K562 (cell line): ENCODE results near the gene CDC6. TPM values are rescaled to one million over a fixed set of nuclear protein-coding genes. Genes with fewer than 3 reads are reported as not detected.

ENCODE experiments used
- HNRNPK ChIP-seq: fragments of 200-400 bp; formaldehyde crosslinking; IDR thresholded peaks from one replicate; pipeline ENCODE4 v1.6.1; 2018; ENCODE audit warnings: mild to moderate bottlenecking, low read depth, low read length; ENCODE audit not compliant: poor library complexity, severe bottlenecking
- NR4A1 ChIP-seq, 2 experiments: fragments of 250-450 bp in 1 of 2; fragments of 450-650 bp in 1 of 2; sonication (Bioruptor Pico) in 1 of 2; IDR thresholded peaks; 2 replicates each; pipeline versions ENCODE4 v1.4.0 to v1.6.1; 2016 to 2020; ENCODE audit warnings: mild to moderate bottlenecking in 2 of 2, missing compliant biosample characterization in 1 of 2, missing genetic modification characterization in 1 of 2, moderate library complexity in 1 of 2
- POLR2G ChIP-seq: fragments of 200-400 bp; formaldehyde crosslinking; IDR thresholded peaks from 2 replicates; pipeline ENCODE4 v1.6.1; 2017; ENCODE audit warnings: low read depth, mild to moderate bottlenecking, antibody characterized with exemption, low read length, moderate library complexity
- ZNF232 ChIP-seq: sonication (generic); formaldehyde crosslinking; IDR thresholded peaks from 2 replicates; pipeline ENCODE4 v1.8.0; 2022; ENCODE audit warnings: mild to moderate bottlenecking, missing genetic modification reagents
- ZNF589 ChIP-seq: fragments of 200-800 bp; sonication (Bioruptor generic); IDR thresholded peaks from 2 replicates; pipeline ENCODE4 v1.6.1; 2016; ENCODE audit warnings: low read depth, missing genetic modification characterization, missing compliant biosample characterization
- polyA plus RNA-seq, 8 experiments: library from polyadenylated mRNA; depleted of rRNA in 4 of 8; stranded (reverse) in 5 of 8; unstranded in 3 of 8; fragments of >200 nt; fragmentation: Nextera tagmentation in 2 of 8; fragmentation: Illumina TruSeq in 1 of 8; extraction: Ambion mirVana in 2 of 8; extraction: Trizol in 1 of 8; gene quantifications; 2 replicates each; pipeline versions ENCODE4 v1.2.1 to v1.2.3, GENCODE V29; 2011 to 2014; ENCODE audit warnings: inconsistent platforms in 1 of 8, missing spikeins in 1 of 8
- total RNA-seq, 7 experiments: library from RNA; depleted of rRNA in 6 of 7; stranded (reverse); fragments of >200 nt in 6 of 7; fragmentation: Illumina TruSeq in 2 of 7; extraction: Trizol in 2 of 7; gene quantifications; 2 replicates each; pipeline versions ENCODE4 v1.2.1 to v1.2.3, GENCODE V29; 2011 to 2021; ENCODE audit warnings: low replicate concordance in 1 of 7
- TF ChIP-seq, protein P1 (sequence below): fragments of 250-450 bp; sonication (Bioruptor Pico); IDR thresholded peaks from 2 replicates; pipeline ENCODE4 v1.4.0; 2020; ENCODE audit warnings: mild to moderate bottlenecking
- TF ChIP-seq, protein P2 (sequence below): IDR thresholded peaks from 2 replicates; pipeline ENCODE4 v1.6.1; 2011; ENCODE audit not compliant: insufficient read length; ENCODE audit errors: extremely low read depth
- TF ChIP-seq, protein P3 (sequence below), 2 experiments: IDR thresholded peaks in 1 of 2; conservative IDR thresholded peaks in 1 of 2; 2 replicates each; pipeline ENCODE4 v1.6.1; 2016; ENCODE audit warnings: low read depth in 2 of 2, mild to moderate bottlenecking in 1 of 2, missing compliant biosample characterization in 1 of 2, missing genetic modification characterization in 1 of 2, moderate library complexity in 1 of 2
- TF ChIP-seq, protein P4 (sequence below), 2 experiments: IDR thresholded peaks; 2 replicates each; pipeline ENCODE4 v1.6.1; 2011; ENCODE audit warnings: borderline replicate concordance in 1 of 2, control low read depth in 1 of 2, low read depth in 1 of 2, low read length in 1 of 2, mild to moderate bottlenecking in 1 of 2, mixed read lengths in 1 of 2, moderate library complexity in 1 of 2; ENCODE audit not compliant: insufficient read depth in 1 of 2, insufficient read length in 1 of 2, poor library complexity in 1 of 2, severe bottlenecking in 1 of 2; ENCODE audit errors: extremely low read depth in 1 of 2

The CDC6 gene
- total and polyA plus RNA-seq, 9 of the 15 experiments (the other 6 are each of a cell fraction or from before 2014, with no cell fraction given) = 29.6 to 141 (median 106) TPM

DNA sequence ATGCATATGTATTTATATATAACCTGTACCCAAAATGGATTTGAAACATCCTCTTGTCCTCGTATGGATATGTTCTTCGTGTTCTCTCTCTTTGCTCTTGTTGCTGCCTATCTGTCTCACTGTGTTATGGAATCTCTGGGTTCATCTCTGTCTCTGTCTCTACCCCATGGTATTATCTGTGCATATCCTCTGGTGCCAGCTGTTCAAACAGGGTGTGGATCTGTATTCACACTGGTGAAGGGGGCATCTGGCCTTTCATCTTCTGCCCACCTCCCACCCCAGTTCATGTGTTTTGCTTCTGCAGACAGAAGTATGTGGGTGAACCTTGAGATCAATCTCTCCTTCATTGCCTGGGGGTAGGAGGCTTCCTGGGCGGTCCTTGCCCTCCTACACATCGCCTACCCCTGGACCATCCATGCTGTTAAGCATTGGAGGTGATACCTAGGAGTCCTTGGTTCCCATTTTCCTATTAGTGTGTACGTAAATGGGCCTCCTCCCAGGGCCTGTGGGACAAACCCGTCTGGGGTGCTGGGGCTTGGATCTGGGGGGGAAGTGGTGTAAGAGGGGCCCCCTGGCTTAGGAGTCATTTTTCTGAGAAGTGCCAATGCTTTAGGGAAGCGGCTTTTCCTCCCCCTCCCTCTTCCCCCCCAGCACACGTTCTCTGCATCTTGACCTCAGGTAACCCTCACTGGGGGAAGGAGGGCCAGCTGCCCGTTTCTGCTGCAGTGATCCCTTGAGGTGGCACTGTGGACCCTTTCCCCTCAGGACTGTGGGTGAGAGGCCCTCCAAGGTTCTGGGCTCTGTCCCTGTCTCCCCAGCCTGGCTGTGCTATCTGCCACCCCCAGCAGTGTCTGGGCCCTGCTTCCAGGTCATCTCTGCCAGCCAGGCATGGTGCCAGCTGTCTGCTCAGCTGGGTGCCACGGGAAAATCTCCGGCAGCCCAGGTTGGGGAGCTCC, 42.4 kb downstream of the CDC6 start (continued):
- TF ChIP-seq NR4A1 (CRISPR knock-in tag; IDR thresholded peaks at IDR 0.05) = no peak
- no peak for TF ChIP-seq NR4A1 (tag; IDR thresholded peaks at IDR 0.05)
- TF ChIP-seq ZNF232 (CRISPR knock-in tag) = no peak
- TF ChIP-seq ZNF589 (CRISPR knock-in tag) = no peak
- no peak for TF ChIP-seq HNRNPK
- TF ChIP-seq, protein P1, sequence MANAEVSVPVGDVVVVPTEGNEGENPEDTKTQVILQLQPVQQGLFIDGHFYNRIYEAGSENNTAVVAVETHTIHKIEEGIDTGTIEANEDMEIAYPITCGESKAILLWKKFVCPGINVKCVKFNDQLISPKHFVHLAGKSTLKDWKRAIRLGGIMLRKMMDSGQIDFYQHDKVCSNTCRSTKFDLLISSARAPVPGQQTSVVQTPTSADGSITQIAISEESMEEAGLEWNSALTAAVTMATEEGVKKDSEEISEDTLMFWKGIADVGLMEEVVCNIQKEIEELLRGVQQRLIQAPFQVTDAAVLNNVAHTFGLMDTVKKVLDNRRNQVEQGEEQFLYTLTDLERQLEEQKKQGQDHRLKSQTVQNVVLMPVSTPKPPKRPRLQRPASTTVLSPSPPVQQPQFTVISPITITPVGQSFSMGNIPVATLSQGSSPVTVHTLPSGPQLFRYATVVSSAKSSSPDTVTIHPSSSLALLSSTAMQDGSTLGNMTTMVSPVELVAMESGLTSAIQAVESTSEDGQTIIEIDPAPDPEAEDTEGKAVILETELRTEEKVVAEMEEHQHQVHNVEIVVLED = no peak
- TF ChIP-seq POLR2G = no peak
- TF ChIP-seq, protein P2, sequence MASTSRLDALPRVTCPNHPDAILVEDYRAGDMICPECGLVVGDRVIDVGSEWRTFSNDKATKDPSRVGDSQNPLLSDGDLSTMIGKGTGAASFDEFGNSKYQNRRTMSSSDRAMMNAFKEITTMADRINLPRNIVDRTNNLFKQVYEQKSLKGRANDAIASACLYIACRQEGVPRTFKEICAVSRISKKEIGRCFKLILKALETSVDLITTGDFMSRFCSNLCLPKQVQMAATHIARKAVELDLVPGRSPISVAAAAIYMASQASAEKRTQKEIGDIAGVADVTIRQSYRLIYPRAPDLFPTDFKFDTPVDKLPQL = no peak
- TF ChIP-seq, protein P3, sequence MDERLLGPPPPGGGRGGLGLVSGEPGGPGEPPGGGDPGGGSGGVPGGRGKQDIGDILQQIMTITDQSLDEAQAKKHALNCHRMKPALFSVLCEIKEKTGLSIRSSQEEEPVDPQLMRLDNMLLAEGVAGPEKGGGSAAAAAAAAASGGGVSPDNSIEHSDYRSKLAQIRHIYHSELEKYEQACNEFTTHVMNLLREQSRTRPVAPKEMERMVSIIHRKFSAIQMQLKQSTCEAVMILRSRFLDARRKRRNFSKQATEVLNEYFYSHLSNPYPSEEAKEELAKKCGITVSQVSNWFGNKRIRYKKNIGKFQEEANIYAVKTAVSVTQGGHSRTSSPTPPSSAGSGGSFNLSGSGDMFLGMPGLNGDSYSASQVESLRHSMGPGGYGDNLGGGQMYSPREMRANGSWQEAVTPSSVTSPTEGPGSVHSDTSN (CRISPR knock-in tag; IDR thresholded peaks at IDR 0.05; ENCODE audit: low read depth) = no peak
- TF ChIP-seq, protein P3 (tag; conservative IDR thresholded peaks at IDR 0.05; ENCODE audit: low read depth) = no peak
- TF ChIP-seq, protein P4, sequence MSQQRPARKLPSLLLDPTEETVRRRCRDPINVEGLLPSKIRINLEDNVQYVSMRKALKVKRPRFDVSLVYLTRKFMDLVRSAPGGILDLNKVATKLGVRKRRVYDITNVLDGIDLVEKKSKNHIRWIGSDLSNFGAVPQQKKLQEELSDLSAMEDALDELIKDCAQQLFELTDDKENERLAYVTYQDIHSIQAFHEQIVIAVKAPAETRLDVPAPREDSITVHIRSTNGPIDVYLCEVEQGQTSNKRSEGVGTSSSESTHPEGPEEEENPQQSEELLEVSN (IDR thresholded peaks at IDR 0.05; ENCODE audit: borderline replicate concordance in 1 of 2, extremely low read depth in 1 of 2, insufficient read depth in 1 of 2, insufficient read length in 1 of 2, low read depth in 1 of 2, low read length in 1 of 2, poor library complexity in 1 of 2, severe bottlenecking in 1 of 2) = no peak
- TF ChIP-seq, all 486 proteins: peak for 6
